IgD-negative memory B cell (primary cell): ENCODE data around the gene GGT6. TPM values are rescaled to one million over a fixed set of nuclear protein-coding genes. Genes with fewer than 3 reads are reported as not detected.

ENCODE experiments used
- H3K27ac Mint-ChIP-seq, 3 donors: one replicate each; pipeline ENCODE4 v1.8.0; 2020 to 2022; ENCODE audit warnings: mild to moderate bottlenecking in 3 of 3, mixed read lengths in 3 of 3, moderate library complexity in 1 of 3
- H3K27me3 Mint-ChIP-seq: one replicate; pipeline ENCODE4 v1.8.0; 2021; ENCODE audit warnings: mixed read lengths
- H3K36me3 Mint-ChIP-seq: one replicate; pipeline ENCODE4 v1.8.0; 2020; ENCODE audit warnings: mild to moderate bottlenecking, mixed read lengths
- H3K4me1 Mint-ChIP-seq, 3 donors: one replicate each; pipeline ENCODE4 v1.8.0; 2020 to 2022; ENCODE audit warnings: mixed read lengths in 3 of 3, mild to moderate bottlenecking in 1 of 3
- H3K4me3 Mint-ChIP-seq, 4 donors: one replicate each; pipeline ENCODE4 v1.8.0; 2020 to 2022; ENCODE audit warnings: mild to moderate bottlenecking in 4 of 4, mixed read lengths in 4 of 4, moderate library complexity in 3 of 4
- H3K9me3 Mint-ChIP-seq, 3 donors: one replicate each; pipeline ENCODE4 v1.8.0; 2020 to 2021; ENCODE audit warnings: mixed read lengths in 3 of 3, mild to moderate bottlenecking in 1 of 3
- polyA plus RNA-seq: library from polyadenylated mRNA; unstranded; fragments of 300-500 nt; fragmentation: Illumina TruSeq; gene quantifications from one replicate; pipeline ENCODE4 v1.2.3, GENCODE V29; 2021

GGT6 gene
- polyA plus RNA-seq, 1 donor from 2014 or later = not detected

- H3K4me1 Mint-ChIP-seq = peaks cover 5 to 14% (median 11%) of the 10 kb centered on the region in 3 donors
Observed at GRCh38 chr17:4525691-4526397, 34.5 kb downstream of the GGT6 start.

GRCh38 chr17:4523946-4524345, 36.4 kb downstream of the GGT6 start:
- peak overlapping the region in 1 of 3 donors; percentile 84 for H3K27ac Mint-ChIP-seq

More at GRCh38 chr17:4525691-4526397, 34.5 kb downstream of the GGT6 start:
- Mint-ChIP-seq H3K4me3 (no peak overlapping the region), H3K27ac (no peak overlapping the region), H3K36me3 (no peaks in the 10 kb centered on the region), H3K9me3 (no peaks in the 10 kb centered on the region), H3K27me3 (peaks cover 9% of the 10 kb centered on the region)

GRCh38 chr17:4522661-4523060, 37.7 kb downstream of the GGT6 start:
- peak overlapping the region in 1 of 4 donors; percentile 51 for H3K4me3 Mint-ChIP-seq
- H3K9me3 Mint-ChIP-seq = no peaks in the 10 kb centered on the region
- H3K36me3 Mint-ChIP-seq = no peaks in the 10 kb centered on the region
- H3K4me1 Mint-ChIP-seq = peaks cover 9 to 20% (median 19%) of the 10 kb centered on the region in 3 donors
- H3K27ac Mint-ChIP-seq = no peak overlapping the region
- peaks cover 7% of the 10 kb centered on the region for H3K27me3 Mint-ChIP-seq

More at GRCh38 chr17:4523946-4524345, 36.4 kb downstream of the GGT6 start:
- peaks cover 5 to 15% (median 11%) of the 10 kb centered on the region in 3 donors for H3K4me1 Mint-ChIP-seq
- no peaks in the 10 kb centered on the region for H3K9me3 Mint-ChIP-seq
- no peaks in the 10 kb centered on the region for H3K36me3 Mint-ChIP-seq
- H3K4me3 Mint-ChIP-seq = peak overlapping the region in 1 of 4 donors; percentile 26
- H3K27me3 Mint-ChIP-seq = peaks cover 7% of the 10 kb centered on the region

DNA sequence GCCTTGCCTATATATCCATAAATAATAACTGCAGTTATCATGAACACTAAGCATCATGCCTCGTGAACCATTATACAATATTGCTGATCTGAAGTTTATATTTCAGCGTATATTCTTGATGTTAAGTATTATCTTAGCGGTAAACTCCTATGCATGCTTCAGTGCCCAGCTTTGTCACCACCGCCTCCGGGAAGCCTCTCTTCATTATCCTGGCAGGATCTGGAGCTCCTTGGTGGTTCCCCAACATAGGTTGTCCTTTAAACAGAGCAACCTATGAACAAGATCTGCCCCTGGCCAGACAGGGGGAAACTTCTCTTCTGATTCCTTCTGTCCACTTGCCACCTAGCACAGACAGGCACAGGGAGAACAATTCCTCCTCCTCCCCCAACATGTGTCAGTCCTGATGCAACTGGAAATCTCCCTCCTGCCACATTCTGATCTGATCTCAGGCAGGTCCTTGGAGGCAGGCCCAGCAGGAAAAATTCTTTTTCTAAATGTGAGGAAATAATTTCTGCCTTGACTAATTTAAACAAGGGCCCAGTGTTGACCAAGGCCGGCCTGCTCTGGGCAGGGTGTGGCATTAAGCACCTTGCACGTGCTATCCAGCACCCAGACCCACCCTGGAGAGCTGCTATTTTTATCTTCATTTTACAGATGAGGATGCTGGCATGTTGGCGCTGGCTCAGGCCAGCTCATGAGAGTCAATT, 39.3 kb downstream of the GGT6 start:
- H3K9me3 Mint-ChIP-seq = no peaks in the 10 kb centered on the region
- H3K27me3 Mint-ChIP-seq = peaks cover 7% of the 10 kb centered on the region
- H3K36me3 Mint-ChIP-seq = no peaks in the 10 kb centered on the region
- no peak overlapping the region for H3K4me3 Mint-ChIP-seq
- peaks cover 7 to 19% (median 15%) of the 10 kb centered on the region in 3 donors for H3K4me1 Mint-ChIP-seq
- peak overlapping the region in 1 of 3 donors; percentile 95 for H3K27ac Mint-ChIP-seq

DNA sequence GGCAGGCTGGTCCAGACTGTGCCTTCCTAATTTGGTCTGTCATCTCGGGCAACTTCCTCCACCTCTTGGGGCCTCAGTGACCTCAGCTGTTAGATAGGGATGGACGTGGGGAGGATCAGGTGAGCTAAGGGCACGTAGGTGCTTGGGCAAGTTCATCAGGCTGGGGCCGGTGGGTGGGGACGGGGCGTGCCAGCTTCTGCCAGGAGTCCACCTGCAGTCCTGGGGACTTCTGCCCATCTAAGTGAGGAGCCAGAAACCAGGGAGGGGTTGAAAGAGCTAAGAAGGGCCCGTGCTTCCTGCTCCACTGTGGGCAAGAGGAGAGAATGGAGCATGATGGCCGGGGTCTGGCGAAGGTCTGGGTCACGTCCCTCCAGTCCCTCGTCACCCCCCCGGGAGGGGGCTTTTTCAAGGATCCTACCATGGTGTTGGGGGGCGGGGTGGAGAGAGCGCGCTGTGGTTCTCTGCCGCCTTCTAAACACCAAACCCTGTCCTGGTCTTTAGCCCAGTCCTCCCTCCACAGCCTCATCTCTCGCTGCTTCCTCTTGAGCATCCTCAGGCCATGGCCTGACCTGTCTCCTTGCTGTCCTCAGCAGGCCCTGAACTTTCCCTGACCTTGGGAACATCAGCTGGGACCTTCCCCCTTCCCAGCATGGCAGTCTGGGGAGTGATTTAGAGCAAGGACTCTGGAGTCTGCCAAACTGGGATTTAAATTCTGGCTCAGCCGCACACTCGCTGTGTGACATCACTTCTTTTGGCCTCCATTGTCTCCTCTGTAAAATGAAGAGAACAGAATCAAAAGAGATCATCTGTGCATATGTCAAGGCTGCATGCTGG, 40.1 kb downstream of the GGT6 start:
- Mint-ChIP-seq H3K4me3 (peak overlapping the region in 1 of 4 donors; percentile 52), H3K27me3 (peaks cover 6% of the 10 kb centered on the region), H3K9me3 (no peaks in the 10 kb centered on the region), H3K27ac (peak overlapping the region in 1 of 3 donors; percentile 95), H3K36me3 (no peaks in the 10 kb centered on the region), H3K4me1 (peaks cover 7 to 19% (median 15%) of the 10 kb centered on the region in 3 donors)

DNA sequence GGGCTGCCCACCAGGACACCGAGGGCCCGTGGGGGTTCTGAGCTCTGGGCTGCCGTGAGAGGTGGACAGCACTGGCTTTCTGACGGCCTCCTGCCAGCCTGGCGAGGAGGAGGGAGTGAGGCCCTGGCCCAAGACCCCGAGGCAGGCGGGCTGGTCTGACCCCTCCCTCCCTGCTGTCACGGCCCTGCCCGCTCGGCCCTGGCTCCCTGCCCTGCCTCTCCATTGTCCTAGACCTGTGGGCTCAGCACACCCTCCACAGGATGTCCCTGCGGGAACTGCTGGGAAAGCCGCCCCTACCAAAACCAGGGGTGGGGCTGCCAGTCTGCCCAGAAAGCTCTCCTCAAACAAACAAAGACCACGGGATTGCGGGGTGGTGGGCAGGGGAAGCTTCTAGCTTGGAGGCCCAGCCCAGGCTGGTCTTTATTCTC, 41.0 kb downstream of the GGT6 start:
- H3K27ac Mint-ChIP-seq = no peak overlapping the region
- no peaks in the 10 kb centered on the region for H3K9me3 Mint-ChIP-seq
- H3K27me3 Mint-ChIP-seq = peaks cover 6% of the 10 kb centered on the region
- peaks cover 7 to 19% (median 15%) of the 10 kb centered on the region in 3 donors for H3K4me1 Mint-ChIP-seq
- no peaks in the 10 kb centered on the region for H3K36me3 Mint-ChIP-seq
- peak overlapping the region in 1 of 4 donors; percentile 85 for H3K4me3 Mint-ChIP-seq

GRCh38 chr17:4518901-4519300, 41.5 kb downstream of the GGT6 start:
- Mint-ChIP-seq H3K4me1 (peaks cover 5 to 16% (median 14%) of the 10 kb centered on the region in 3 donors), H3K27ac (peak overlapping the region in 1 of 3 donors; percentile 77), H3K36me3 (no peaks in the 10 kb centered on the region), H3K27me3 (peaks cover 2% of the 10 kb centered on the region), H3K4me3 (peak overlapping the region in 3 of 4 donors; percentile 77 to 88 (median 88)), H3K9me3 (no peaks in the 10 kb centered on the region)

GRCh38 chr17:4516735-4517134, 43.6 kb downstream of the GGT6 start:
- no peak overlapping the region for H3K27ac Mint-ChIP-seq
- H3K27me3 Mint-ChIP-seq = no peaks in the 10 kb centered on the region
- peaks cover 4% of the 10 kb centered on the region for H3K36me3 Mint-ChIP-seq
- no peak overlapping the region for H3K4me3 Mint-ChIP-seq
- H3K4me1 Mint-ChIP-seq = peaks cover 5 to 9% (median 6%) of the 10 kb centered on the region in 3 donors
- no peaks in the 10 kb centered on the region for H3K9me3 Mint-ChIP-seq

DNA sequence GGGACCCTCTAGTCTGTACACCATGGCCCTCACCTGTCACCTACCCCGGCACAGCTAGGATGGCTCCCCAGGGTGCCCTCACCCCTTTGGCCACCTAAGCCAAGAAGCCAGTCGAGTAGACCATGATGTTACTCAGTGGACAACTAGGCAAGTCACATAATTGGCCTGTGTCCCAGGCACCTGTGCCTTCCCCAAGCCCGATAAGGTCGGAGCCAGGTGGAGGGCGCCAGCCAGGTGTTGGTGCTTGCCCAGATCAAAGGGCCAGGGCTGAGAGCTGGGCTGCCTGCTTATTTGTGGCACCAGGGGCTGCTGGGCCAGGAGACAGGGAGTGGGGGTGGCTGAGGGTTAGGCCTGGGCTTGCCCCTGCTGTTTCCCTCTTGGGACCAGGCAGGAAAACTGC, 44.9 kb downstream of the GGT6 start:
- Mint-ChIP-seq H3K36me3 (peaks cover 4% of the 10 kb centered on the region), H3K9me3 (no peaks in the 10 kb centered on the region), H3K27ac (no peak overlapping the region), H3K4me1 (peaks cover 7 to 9% (median 9%) of the 10 kb centered on the region in 3 donors), H3K27me3 (peaks cover 1% of the 10 kb centered on the region), H3K4me3 (no peak overlapping the region)

DNA sequence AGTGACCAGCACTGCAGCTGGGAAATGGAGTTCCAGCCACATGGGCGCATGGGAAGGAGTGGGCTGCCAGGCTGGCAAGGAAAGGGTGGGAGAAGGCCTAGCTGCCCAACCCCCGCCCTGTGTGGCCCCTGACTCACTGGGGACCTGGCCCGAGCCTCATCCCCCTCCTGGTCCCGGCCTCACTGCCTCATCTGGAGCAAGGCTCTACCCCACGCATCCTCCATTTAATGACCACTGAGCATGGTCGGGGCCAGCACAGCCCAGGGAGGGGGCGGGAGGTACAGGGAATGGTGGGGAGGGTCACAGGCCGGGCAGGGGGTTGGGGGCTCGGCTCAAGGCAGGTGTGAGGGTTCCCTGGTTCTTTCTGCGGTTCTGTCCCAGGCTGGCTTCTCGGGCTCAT, 45.6 kb downstream of the GGT6 start:
- H3K4me1 Mint-ChIP-seq = peaks cover 7 to 9% (median 9%) of the 10 kb centered on the region in 3 donors
- no peak overlapping the region for H3K4me3 Mint-ChIP-seq
- peaks cover 4% of the 10 kb centered on the region for H3K36me3 Mint-ChIP-seq
- peaks cover 3% of the 10 kb centered on the region for H3K27me3 Mint-ChIP-seq
- H3K27ac Mint-ChIP-seq = no peak overlapping the region
- H3K9me3 Mint-ChIP-seq = no peaks in the 10 kb centered on the region

DNA sequence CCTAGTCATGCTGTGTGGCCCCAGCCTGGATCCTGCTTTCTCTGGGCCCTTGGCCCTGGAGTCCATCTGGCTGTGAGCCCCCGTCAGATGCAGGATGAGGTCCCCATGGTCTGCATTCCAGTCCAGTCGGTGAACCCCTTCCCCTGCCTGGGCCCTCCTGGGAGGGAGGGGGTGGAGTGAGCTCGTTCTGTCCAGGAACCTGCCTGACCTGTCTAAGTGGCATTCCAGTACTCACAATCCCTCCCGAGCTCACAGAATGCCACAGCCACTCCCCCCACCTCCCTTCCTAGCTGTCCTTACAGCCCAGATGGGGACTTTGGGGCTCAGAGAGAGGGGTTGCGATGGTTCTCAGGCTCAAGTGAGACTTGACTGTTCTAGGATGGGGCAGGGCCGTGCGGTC, 46.2 kb downstream of the GGT6 start:
- peaks cover 6% of the 10 kb centered on the region for H3K36me3 Mint-ChIP-seq
- no peak overlapping the region for H3K4me3 Mint-ChIP-seq
- no peaks in the 10 kb centered on the region for H3K9me3 Mint-ChIP-seq
- peaks cover 8% of the 10 kb centered on the region for H3K27me3 Mint-ChIP-seq
- H3K4me1 Mint-ChIP-seq = peaks cover 9 to 10% (median 9%) of the 10 kb centered on the region in 3 donors
- no peak overlapping the region for H3K27ac Mint-ChIP-seq

- H3K4me3 Mint-ChIP-seq = no peak overlapping the region
- no peaks in the 10 kb centered on the region for H3K9me3 Mint-ChIP-seq
- H3K27ac Mint-ChIP-seq = no peak overlapping the region
- H3K27me3 Mint-ChIP-seq = peaks cover 13% of the 10 kb centered on the region
- H3K4me1 Mint-ChIP-seq = peaks cover 7 to 12% (median 9%) of the 10 kb centered on the region in 3 donors
- H3K36me3 Mint-ChIP-seq = peaks cover 6% of the 10 kb centered on the region
Observed at GRCh38 chr17:4513113-4514032, 47.0 kb downstream of the GGT6 start.

- Mint-ChIP-seq H3K4me1 (peaks cover 4 to 9% (median 4%) of the 10 kb centered on the region in 3 donors), H3K36me3 (peaks cover 6% of the 10 kb centered on the region), H3K27me3 (peaks cover 13% of the 10 kb centered on the region), H3K9me3 (no peaks in the 10 kb centered on the region), H3K4me3 (no peak overlapping the region), H3K27ac (no peak overlapping the region)
Observed at GRCh38 chr17:4512156-4513112, 47.9 kb downstream of the GGT6 start.
